Measurements from ENCODE around the gene PKN3. TPM values are rescaled to one million over a fixed set of nuclear protein-coding genes. Genes with fewer than 3 reads are reported as not detected.

PKN3 gene
- total RNA-seq, 2 donors from 2014 or later: 10.7 to 14.0 TPM

- DNase-seq (ENCODE audit: low spot score in 2 of 2) (no peak), ATAC-seq (no peak)
- H3K9me3 Mint-ChIP-seq: no peaks in the 10 kb centered on the region
- H3K27ac Mint-ChIP-seq: no peak overlapping the region
- H3K36me3 Mint-ChIP-seq: no peaks in the 10 kb centered on the region
Measured at GRCh38 chr9:128753627-128754026, 51.3 kb downstream of the PKN3 start.

GRCh38 chr9:128757602-128758001 lies 55.3 kb downstream of the PKN3 start:
- Mint-ChIP-seq H3K9me3 (no peaks in the 10 kb centered on the region), H3K27ac (no peak overlapping the region), H3K36me3 (no peaks in the 10 kb centered on the region)
- ATAC-seq: no peak
- DNase-seq (ENCODE audit: low spot score in 2 of 2): no peak

- Mint-ChIP-seq H3K36me3 (no peaks in the 10 kb centered on the region), H3K27ac (peak overlapping the region; percentile 45 to 91), H3K9me3 (no peaks in the 10 kb centered on the region)
- ATAC-seq: no peak
- DNase-seq (ENCODE audit: low spot score in 2 of 2): no peak
Measured at GRCh38 chr9:128762671-128763449, 60.6 kb downstream of the PKN3 start.

DNA sequence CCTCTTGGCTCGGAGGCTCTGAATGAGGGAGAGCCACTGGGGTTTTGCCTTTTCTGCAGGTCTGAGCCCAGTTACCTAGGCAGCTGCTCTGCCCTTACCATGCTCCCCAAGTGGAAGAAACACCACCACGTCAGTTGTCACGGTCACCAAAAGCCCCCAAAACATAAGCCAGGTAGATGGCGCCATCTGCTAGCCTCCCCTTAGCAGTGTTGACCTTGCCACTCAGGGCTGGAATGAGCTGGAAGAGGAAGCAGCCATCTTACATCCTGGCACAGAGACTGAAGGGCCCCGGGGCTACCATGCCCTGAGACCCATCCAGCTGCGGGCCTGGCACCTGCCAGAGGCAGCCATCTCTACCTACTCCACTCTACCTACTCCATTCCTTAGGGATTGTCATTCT lies 62.1 kb downstream of the PKN3 start:
- Mint-ChIP-seq H3K36me3 (no peaks in the 10 kb centered on the region), H3K27ac (no peak overlapping the region), H3K9me3 (no peaks in the 10 kb centered on the region)
- ATAC-seq (no peak), DNase-seq (ENCODE audit: low spot score in 2 of 2) (no peak)

- DNase-seq (ENCODE audit: low spot score in 2 of 2) (no peak), ATAC-seq (no peak)
- H3K36me3 Mint-ChIP-seq: no peaks in the 10 kb centered on the region
- H3K27ac Mint-ChIP-seq: peak overlapping the region; percentile 11 to 13
- no peaks in the 10 kb centered on the region for H3K9me3 Mint-ChIP-seq
Measured at GRCh38 chr9:128765499-128765898, 63.2 kb downstream of the PKN3 start.

DNA sequence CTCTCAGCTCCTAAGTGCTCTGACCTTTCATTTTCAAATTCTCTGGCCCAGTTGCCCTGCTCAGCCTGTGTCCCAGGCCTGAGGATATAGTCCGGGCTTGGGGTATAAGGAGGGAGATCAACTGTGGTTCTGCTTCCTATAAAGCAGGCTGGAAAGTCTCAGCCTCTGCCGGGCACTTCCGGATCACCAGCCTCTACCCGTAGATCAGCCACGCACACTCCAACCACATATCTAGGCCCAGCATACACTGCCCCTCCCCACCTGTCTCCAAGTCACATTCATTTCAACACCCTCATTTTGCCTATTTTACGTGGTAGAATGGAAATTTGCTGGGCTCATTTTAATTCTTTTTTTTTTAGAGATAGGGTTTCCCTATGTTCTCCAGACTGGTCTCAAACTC lies 66.3 kb downstream of the PKN3 start:
- H3K27ac Mint-ChIP-seq: peak overlapping the region in 1 of 2 donors; percentile 25
- no peaks in the 10 kb centered on the region for H3K9me3 Mint-ChIP-seq

More for the DNA sequence above, 66.3 kb downstream of the PKN3 start:
- no peak for ATAC-seq
- no peaks in the 10 kb centered on the region for H3K36me3 Mint-ChIP-seq
- DNase-seq (ENCODE audit: low spot score in 2 of 2): no peak

Other genes with a start within 250 kb of the PKN3 start
- 10 to 100 TPM; 67.9 to 70.7 TPM for gene ODF2, start 246.5 kb upstream of the PKN3 start, total RNA-seq
- 10 to 100 TPM; 51.4 to 57.0 TPM for gene GLE1, start 197.8 kb upstream of the PKN3 start, total RNA-seq
- gene SPTAN1, start 149.9 kb upstream of the PKN3 start, total RNA-seq: 100 to 1,000 TPM; 242 to 278 TPM
- 10 to 100 TPM; 22.2 to 27.3 TPM for gene DYNC2I2, start 45.7 kb upstream of the PKN3 start, total RNA-seq
- 100 to 1,000 TPM; 499 to 548 TPM for gene SET, start 13.3 kb upstream of the PKN3 start, total RNA-seq
- 10 to 100 TPM; 56.2 to 59.9 TPM for gene ZDHHC12, start 21.6 kb downstream of the PKN3 start, total RNA-seq
- gene ZER1, start 69.4 kb downstream of the PKN3 start, total RNA-seq: 10 to 100 TPM; 17.3 to 24.9 TPM
- gene TBC1D13, start 84.8 kb downstream of the PKN3 start, total RNA-seq: 10 to 100 TPM; 15.6 to 22.7 TPM
- gene ENDOG, start 116.0 kb downstream of the PKN3 start, total RNA-seq: 10 to 100 TPM in 1 of 2 donors, 1 to 10 TPM in 1; 8.2 to 16.0 TPM
- gene SPOUT1, start 127.3 kb downstream of the PKN3 start, total RNA-seq: 10 to 100 TPM; 63.8 to 64.9 TPM
- 10 to 100 TPM; 19.9 to 49.0 TPM for gene KYAT1, start 179.4 kb downstream of the PKN3 start, total RNA-seq
- 10 to 100 TPM; 16.3 to 20.9 TPM for gene LRRC8A, start 179.6 kb downstream of the PKN3 start, total RNA-seq
- under 1 TPM; 0.54 to 0.64 TPM for gene PHYHD1, start 218.5 kb downstream of the PKN3 start, total RNA-seq
- 1 to 10 TPM; 5.1 to 5.6 TPM for gene DOLK, start 245.1 kb downstream of the PKN3 start, total RNA-seq
- gene NUP188, start 245.2 kb downstream of the PKN3 start, total RNA-seq: 100 to 1,000 TPM; 110 to 123 TPM

Measured in activated naive CD4-positive, alpha-beta T cell treated with anti-CD3 and anti-CD28 coated beads, Interleukin-2, amount 50 U/mL, for 72 hours (primary cell).